ENCODE results near the gene TRIM56.
"Not testable (repeated sequence)": the region's sequence is repeated elsewhere in the genome, so short reads cannot be mapped to it uniquely, and the experiment has no call there.

GRCh38 chr7:101071362-101072104 lies 13.7 kb upstream of the TRIM56 start:
- TF ChIP-seq CTCF (conservative IDR thresholded peaks at IDR 0.05 in 1 of 2, IDR thresholded peaks at IDR 0.05 in 1 of 2; ENCODE audit: low read depth in 1 of 2, low read length in 2 of 2); EZH2 (IDR thresholded peaks at IDR 0.05; ENCODE audit: low read length, missing control alignments): not testable (repeated sequence)
